Lower lobe of right lung (tissue), 1 donor: ENCODE data around the gene DEFB126. TPM values are rescaled to one million over a fixed set of nuclear protein-coding genes. Genes with fewer than 3 reads are reported as not detected.

Experiments used
- total RNA-seq: library from RNA; stranded (reverse); fragmentation: NEBNext Ultra II Directional; extraction: Animal tissue kit (Norgen Biotek cat#: 25700); gene quantifications from one replicate; pipeline ENCODE4 v1.2.1, GENCODE V29; 2021
- donor health status: DM: no; HTN: yes; CAD: no; lungs with severe emphysema.

Gene DEFB126
- total RNA-seq, 1 donor from 2014 or later: not detected

Other genes starting within 250 kb of the DEFB126 start
- not detected for gene DEFB125, start 54.9 kb upstream of the DEFB126 start, total RNA-seq
- gene DEFB127, start 14.9 kb downstream of the DEFB126 start, total RNA-seq: not detected
- gene DEFB128, start 47.1 kb downstream of the DEFB126 start, total RNA-seq: not detected
- not detected for gene DEFB129, start 84.7 kb downstream of the DEFB126 start, total RNA-seq
- not detected for gene DEFB132, start 115.1 kb downstream of the DEFB126 start, total RNA-seq
- gene C20orf96, start 148.2 kb downstream of the DEFB126 start, total RNA-seq: 11.6 TPM
- gene ZCCHC3, start 155.0 kb downstream of the DEFB126 start, total RNA-seq: 15.6 TPM
- 9.8 TPM for gene SOX12, start 183.0 kb downstream of the DEFB126 start, total RNA-seq
- gene NRSN2, start 204.5 kb downstream of the DEFB126 start, total RNA-seq: 17.3 TPM
- gene TRIB3, start 238.2 kb downstream of the DEFB126 start, total RNA-seq: 13.9 TPM